Ishikawa (cell line): Measurements from ENCODE around the gene CCDC188.

Source experiments
- CEBPB ChIP-seq: IDR thresholded peaks from 2 replicates; pipeline ENCODE4 v1.6.1; 2012
- CREB1 ChIP-seq: IDR thresholded peaks from 2 replicates; pipeline ENCODE4 v1.6.1; 2012; ENCODE audit warnings: low read depth
- EGR1 ChIP-seq: IDR thresholded peaks from 2 replicates; pipeline ENCODE4 v1.6.1; 2012
- EP300 ChIP-seq: IDR thresholded peaks from 2 replicates; pipeline ENCODE4 v1.6.1; 2012; ENCODE audit warnings: borderline replicate concordance
- FOXM1 ChIP-seq: IDR thresholded peaks from 2 replicates; pipeline ENCODE4 v1.6.1; 2012; ENCODE audit warnings: low read depth, borderline replicate concordance
- MAX ChIP-seq: IDR thresholded peaks from 2 replicates; pipeline ENCODE4 v1.6.1; 2012
- NFIC ChIP-seq: IDR thresholded peaks from 2 replicates; pipeline ENCODE4 v1.6.1; 2012
- RAD21 ChIP-seq: IDR thresholded peaks from 2 replicates; pipeline ENCODE4 v1.6.1; 2012; ENCODE audit warnings: low read depth
- TAF1 ChIP-seq: IDR thresholded peaks from 2 replicates; pipeline ENCODE4 v1.6.1; 2012; ENCODE audit warnings: low read depth, mild to moderate bottlenecking
- TCF12 ChIP-seq: IDR thresholded peaks from 2 replicates; pipeline ENCODE4 v1.6.1; 2012; ENCODE audit warnings: low read depth
- TEAD4 ChIP-seq: IDR thresholded peaks from 2 replicates; pipeline ENCODE4 v1.6.1; 2012
- YY1 ChIP-seq: IDR thresholded peaks from 2 replicates; pipeline ENCODE4 v1.6.1; 2012; ENCODE audit warnings: low read depth
- TF ChIP-seq, protein P1 (sequence below): IDR thresholded peaks from 2 replicates; pipeline ENCODE4 v1.6.1; 2012; ENCODE audit warnings: low read depth, mild to moderate bottlenecking
- TF ChIP-seq, protein P2 (sequence below): IDR thresholded peaks from 2 replicates; pipeline ENCODE4 v1.6.1; 2012

- TF ChIP-seq, protein P1, sequence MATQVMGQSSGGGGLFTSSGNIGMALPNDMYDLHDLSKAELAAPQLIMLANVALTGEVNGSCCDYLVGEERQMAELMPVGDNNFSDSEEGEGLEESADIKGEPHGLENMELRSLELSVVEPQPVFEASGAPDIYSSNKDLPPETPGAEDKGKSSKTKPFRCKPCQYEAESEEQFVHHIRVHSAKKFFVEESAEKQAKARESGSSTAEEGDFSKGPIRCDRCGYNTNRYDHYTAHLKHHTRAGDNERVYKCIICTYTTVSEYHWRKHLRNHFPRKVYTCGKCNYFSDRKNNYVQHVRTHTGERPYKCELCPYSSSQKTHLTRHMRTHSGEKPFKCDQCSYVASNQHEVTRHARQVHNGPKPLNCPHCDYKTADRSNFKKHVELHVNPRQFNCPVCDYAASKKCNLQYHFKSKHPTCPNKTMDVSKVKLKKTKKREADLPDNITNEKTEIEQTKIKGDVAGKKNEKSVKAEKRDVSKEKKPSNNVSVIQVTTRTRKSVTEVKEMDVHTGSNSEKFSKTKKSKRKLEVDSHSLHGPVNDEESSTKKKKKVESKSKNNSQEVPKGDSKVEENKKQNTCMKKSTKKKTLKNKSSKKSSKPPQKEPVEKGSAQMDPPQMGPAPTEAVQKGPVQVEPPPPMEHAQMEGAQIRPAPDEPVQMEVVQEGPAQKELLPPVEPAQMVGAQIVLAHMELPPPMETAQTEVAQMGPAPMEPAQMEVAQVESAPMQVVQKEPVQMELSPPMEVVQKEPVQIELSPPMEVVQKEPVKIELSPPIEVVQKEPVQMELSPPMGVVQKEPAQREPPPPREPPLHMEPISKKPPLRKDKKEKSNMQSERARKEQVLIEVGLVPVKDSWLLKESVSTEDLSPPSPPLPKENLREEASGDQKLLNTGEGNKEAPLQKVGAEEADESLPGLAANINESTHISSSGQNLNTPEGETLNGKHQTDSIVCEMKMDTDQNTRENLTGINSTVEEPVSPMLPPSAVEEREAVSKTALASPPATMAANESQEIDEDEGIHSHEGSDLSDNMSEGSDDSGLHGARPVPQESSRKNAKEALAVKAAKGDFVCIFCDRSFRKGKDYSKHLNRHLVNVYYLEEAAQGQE: no peak
- TF ChIP-seq TEAD4 (no peak), TAF1 (no peak), CREB1 (no peak), YY1 (no peak), FOXM1 (no peak), EP300 (no peak), NFIC (no peak), TCF12 (no peak), MAX (no peak), RAD21 (no peak), CEBPB (no peak), EGR1 (no peak)
- TF ChIP-seq, protein P2, sequence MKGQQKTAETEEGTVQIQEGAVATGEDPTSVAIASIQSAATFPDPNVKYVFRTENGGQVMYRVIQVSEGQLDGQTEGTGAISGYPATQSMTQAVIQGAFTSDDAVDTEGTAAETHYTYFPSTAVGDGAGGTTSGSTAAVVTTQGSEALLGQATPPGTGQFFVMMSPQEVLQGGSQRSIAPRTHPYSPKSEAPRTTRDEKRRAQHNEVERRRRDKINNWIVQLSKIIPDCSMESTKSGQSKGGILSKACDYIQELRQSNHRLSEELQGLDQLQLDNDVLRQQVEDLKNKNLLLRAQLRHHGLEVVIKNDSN: no peak
These were observed 35.5 kb upstream of the CCDC188 start for GRCh38 chr22:20186183-20186870.
